ENCODE results near the gene ADAMTS12. TPM values are rescaled to one million over a fixed set of nuclear protein-coding genes. Genes with fewer than 3 reads are reported as not detected.

ADAMTS12 gene
- total RNA-seq, 3 donors from 2014 or later: 4.4 to 17.4 (median 15.0) TPM

DNA sequence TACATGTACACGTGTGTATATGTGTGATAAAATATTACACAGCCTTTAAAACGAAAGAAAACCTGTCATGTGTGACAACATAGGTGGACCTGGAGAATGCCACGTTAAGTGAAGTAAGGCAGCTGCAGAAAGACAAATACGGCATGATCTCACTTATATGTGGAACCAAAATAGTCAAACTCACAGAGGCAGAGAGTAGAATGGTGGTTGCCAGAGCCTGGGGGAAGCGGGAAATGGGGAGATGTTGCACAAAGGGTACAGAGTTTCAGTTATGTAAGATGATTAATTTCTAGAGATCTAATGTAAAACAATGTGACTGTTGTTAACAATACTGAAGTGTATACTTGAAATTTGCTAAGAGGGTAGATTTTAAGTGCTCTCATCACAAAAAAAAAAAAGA lies 34.8 kb downstream of the ADAMTS12 start:
- no peaks in the 10 kb centered on the region for H3K27me3 ChIP-seq
- DNase-seq (ENCODE audit: low spot score in 2 of 2): no peak
- intact Hi-C loops (cut with DNase I; ENCODE audit: low total_unique reads): no loop called here
- TF ChIP-seq, protein P1, sequence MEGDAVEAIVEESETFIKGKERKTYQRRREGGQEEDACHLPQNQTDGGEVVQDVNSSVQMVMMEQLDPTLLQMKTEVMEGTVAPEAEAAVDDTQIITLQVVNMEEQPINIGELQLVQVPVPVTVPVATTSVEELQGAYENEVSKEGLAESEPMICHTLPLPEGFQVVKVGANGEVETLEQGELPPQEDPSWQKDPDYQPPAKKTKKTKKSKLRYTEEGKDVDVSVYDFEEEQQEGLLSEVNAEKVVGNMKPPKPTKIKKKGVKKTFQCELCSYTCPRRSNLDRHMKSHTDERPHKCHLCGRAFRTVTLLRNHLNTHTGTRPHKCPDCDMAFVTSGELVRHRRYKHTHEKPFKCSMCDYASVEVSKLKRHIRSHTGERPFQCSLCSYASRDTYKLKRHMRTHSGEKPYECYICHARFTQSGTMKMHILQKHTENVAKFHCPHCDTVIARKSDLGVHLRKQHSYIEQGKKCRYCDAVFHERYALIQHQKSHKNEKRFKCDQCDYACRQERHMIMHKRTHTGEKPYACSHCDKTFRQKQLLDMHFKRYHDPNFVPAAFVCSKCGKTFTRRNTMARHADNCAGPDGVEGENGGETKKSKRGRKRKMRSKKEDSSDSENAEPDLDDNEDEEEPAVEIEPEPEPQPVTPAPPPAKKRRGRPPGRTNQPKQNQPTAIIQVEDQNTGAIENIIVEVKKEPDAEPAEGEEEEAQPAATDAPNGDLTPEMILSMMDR (IDR thresholded peaks at IDR 0.05): no peak
- no peak for TF ChIP-seq POLR2A (IDR thresholded peaks at IDR 0.05)
- TF ChIP-seq POLR2AphosphoS5 (IDR thresholded peaks at IDR 0.05): no peak
- no peak overlapping the region for H3K27ac ChIP-seq
- no peaks in the 10 kb centered on the region for H3K9me3 ChIP-seq
- H3K4me1 ChIP-seq: no peaks in the 10 kb centered on the region
- no peaks in the 10 kb centered on the region for H3K36me3 ChIP-seq
- H3K4me3 ChIP-seq: no peak overlapping the region

DNA sequence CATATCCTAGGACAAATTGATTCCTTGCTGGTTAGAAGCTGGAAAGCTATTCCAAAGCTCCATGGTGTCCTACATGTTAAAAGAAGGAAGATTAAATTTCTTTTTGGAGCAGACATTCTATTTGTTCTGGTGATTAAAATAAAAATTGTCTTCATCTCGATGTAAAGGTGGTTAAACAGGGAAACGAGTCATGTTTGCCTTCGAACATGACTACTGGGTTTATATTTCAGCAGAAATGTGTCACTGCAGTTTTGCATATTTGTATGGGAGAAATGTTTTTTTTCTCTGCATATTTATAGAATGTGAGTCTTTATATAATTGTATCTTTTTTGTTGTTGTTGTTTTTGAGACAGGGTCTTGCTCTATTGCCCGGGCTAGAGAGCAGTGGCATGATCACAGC lies 36.4 kb downstream of the ADAMTS12 start:
- no peaks in the 10 kb centered on the region for H3K27me3 ChIP-seq

DNA sequence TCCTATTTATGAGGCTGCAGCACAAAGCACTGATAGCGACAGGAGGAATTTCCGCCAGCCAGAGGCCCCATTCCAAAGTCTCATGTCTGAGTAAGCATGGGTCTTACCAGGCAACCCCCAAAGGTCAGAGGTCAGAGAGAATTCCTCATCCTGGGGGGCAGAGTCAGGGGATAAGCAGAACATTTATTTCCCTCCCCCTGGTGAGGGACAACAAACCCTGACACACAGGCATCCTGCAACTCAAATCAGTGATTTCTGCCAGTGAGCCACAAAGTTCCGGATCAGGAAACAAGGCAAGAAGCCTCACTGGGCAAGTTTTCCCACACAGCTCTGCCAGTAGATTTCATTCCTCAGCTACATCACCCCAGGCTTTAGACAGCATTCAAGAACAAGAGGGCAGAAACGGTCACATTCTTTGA lies 37.0 kb downstream of the ADAMTS12 start:
- TF ChIP-seq POLR2AphosphoS5 (IDR thresholded peaks at IDR 0.05) (no peak), POLR2A (IDR thresholded peaks at IDR 0.05) (no peak)
- TF ChIP-seq, protein P1 (IDR thresholded peaks at IDR 0.05): no peak
- peak overlapping the region in 1 of 2 donors; percentile 38 for H3K27ac ChIP-seq
- no peak overlapping the region for H3K4me3 ChIP-seq
- H3K4me1 ChIP-seq: no peaks in the 10 kb centered on the region
- H3K36me3 ChIP-seq: no peaks in the 10 kb centered on the region
- no peaks in the 10 kb centered on the region for H3K27me3 ChIP-seq
- H3K9me3 ChIP-seq: no peaks in the 10 kb centered on the region
- no peak for DNase-seq (ENCODE audit: low spot score in 2 of 2)
- intact Hi-C loops (cut with DNase I; ENCODE audit: low total_unique reads): no loop called here

More for the DNA sequence above, 36.4 kb downstream of the ADAMTS12 start:
- intact Hi-C loops (cut with DNase I; ENCODE audit: low total_unique reads): no loop called here
- no peak overlapping the region for H3K4me3 ChIP-seq
- no peak for TF ChIP-seq POLR2A (IDR thresholded peaks at IDR 0.05)
- TF ChIP-seq, protein P1 (IDR thresholded peaks at IDR 0.05): no peak
- TF ChIP-seq POLR2AphosphoS5 (IDR thresholded peaks at IDR 0.05): no peak
- H3K4me1 ChIP-seq: no peaks in the 10 kb centered on the region
- no peaks in the 10 kb centered on the region for H3K9me3 ChIP-seq
- no peaks in the 10 kb centered on the region for H3K36me3 ChIP-seq
- DNase-seq (ENCODE audit: low spot score in 2 of 2): no peak
- H3K27ac ChIP-seq: peak overlapping the region in 1 of 2 donors; percentile 38

DNA sequence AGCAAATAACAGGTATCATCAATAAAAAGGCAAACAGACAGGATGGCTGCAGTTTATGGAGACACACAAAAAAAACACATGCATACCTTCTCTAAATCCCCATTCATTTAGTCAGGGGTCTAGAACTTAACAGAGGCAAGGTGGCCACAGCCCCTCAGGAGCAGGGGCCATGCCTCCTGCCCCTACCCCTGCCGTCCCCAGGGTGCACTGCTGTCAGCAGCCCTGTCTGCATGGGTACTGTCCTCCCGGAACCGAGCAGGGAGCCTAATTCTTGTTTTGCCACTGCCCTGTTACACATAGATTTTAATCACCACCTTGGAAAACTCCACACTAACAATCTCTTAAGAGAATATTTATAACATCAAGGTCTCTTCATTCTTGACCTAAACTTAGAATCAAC lies 39.0 kb downstream of the ADAMTS12 start:
- Histone ChIP-seq H3K9me3 (no peaks in the 10 kb centered on the region), H3K27me3 (no peaks in the 10 kb centered on the region), H3K4me1 (no peaks in the 10 kb centered on the region), H3K36me3 (no peaks in the 10 kb centered on the region), H3K4me3 (no peak overlapping the region), H3K27ac (peak overlapping the region in 1 of 2 donors; percentile 30)
- TF ChIP-seq POLR2AphosphoS5 (IDR thresholded peaks at IDR 0.05) (no peak), POLR2A (IDR thresholded peaks at IDR 0.05) (no peak)
- TF ChIP-seq, protein P1 (IDR thresholded peaks at IDR 0.05): no peak
- DNase-seq (ENCODE audit: low spot score in 2 of 2): no peak
- intact Hi-C loops (cut with DNase I; ENCODE audit: low total_unique reads): no loop called here

DNA sequence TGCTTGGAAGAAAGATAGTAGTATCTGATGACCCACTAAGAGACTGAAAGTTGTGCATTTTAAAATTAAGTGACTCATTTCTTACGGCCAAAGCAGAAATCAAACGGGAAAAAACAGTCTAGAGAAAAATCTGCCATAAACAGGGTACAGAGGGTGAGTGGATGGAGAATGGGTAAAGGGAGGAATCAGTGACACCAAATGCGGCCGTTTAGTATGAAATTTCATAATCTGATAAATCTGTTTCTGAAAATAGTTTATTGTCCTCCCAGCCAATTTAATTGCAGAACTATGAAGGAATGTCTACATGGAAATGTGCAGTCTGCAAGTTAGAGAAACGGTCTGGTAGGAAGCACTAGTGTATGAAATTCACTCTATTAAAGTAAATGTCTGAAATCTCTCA lies 39.5 kb downstream of the ADAMTS12 start:
- TF ChIP-seq POLR2A (IDR thresholded peaks at IDR 0.05) (no peak), POLR2AphosphoS5 (IDR thresholded peaks at IDR 0.05) (no peak)
- TF ChIP-seq, protein P1 (IDR thresholded peaks at IDR 0.05): no peak
- no peak overlapping the region for H3K4me3 ChIP-seq
- no peaks in the 10 kb centered on the region for H3K27me3 ChIP-seq
- no peak for DNase-seq (ENCODE audit: low spot score in 2 of 2)
- H3K4me1 ChIP-seq: no peaks in the 10 kb centered on the region
- no peak overlapping the region for H3K27ac ChIP-seq
- intact Hi-C loops (cut with DNase I; ENCODE audit: low total_unique reads): no loop called here
- H3K36me3 ChIP-seq: no peaks in the 10 kb centered on the region
- H3K9me3 ChIP-seq: no peaks in the 10 kb centered on the region
